K562 (cell line): Measurements from ENCODE around the gene SND1. TPM values are rescaled to one million over a fixed set of nuclear protein-coding genes. Genes with fewer than 3 reads are reported as not detected.

Source experiments
- ATAC-seq: fragments of 200-7000 bp; cut with Tn5 transposase; 3 replicates; pipeline ENCODE4 v1.9.1; 2020; ENCODE audit warnings: moderate library complexity
- BruUV-seq: library from RNA; stranded (reverse); fragments of 400-500 nt; replicated peaks from 2 replicates; lab custom pipeline; 2021; lab: Mats Ljungman, UMichigan
- CTCF ChIA-PET: fragments of 300-600 bp; formaldehyde crosslinking; extraction: SDS; loops from one replicate; lab custom pipeline; 2021; ENCODE audit warnings: low intra/inter-chr PET ratio; lab: Yijun Ruan, JAX
- POLR2A ChIA-PET: fragments of 300-600, 350-650 bp; sonication (Branson Sonifier 250); formaldehyde crosslinking; extraction: SDS; loops from one replicate; lab custom pipeline; 2021; ENCODE audit warnings: antibody characterized with exemption, inconsistent platforms; lab: Yijun Ruan, JAX
- DNase-seq, 4 experiments: peaks; one replicate each; pipeline versions ENCODE4 v3.0.0 to v3.0.0-alpha.2; 2011 to 2018; ENCODE audit warnings: low spot score in 3 of 4, mixed read lengths in 3 of 4; ENCODE audit errors: extremely low read depth in 1 of 4
- FAIRE-seq: peaks from 2 replicates; lab custom pipeline; 2011; peaks lifted over from hg19 to GRCh38; lab: Jason Lieb, UNC
- H2AFZ ChIP-seq: 2 replicates; pipeline ENCODE4 v1.6.0; 2011; ENCODE audit warnings: low read depth, low read length, control low read depth, inconsistent platforms
- H3K27ac ChIP-seq: fragments of 200-600 bp; 3 replicates; pipeline ENCODE4 v1.8.0; 2011; ENCODE audit warnings: low read depth, mild to moderate bottlenecking, control low read depth, inconsistent platforms, low read length, moderate library complexity, mixed read lengths; ENCODE audit errors: extremely low read depth
- H3K27me3 ChIP-seq, 2 experiments: fragments of 300-600 bp in 1 of 2; 2 replicates in 1 of 2; 3 replicates in 1 of 2; pipeline versions ENCODE4 v1.6.0 to v1.8.0; 2011; ENCODE audit warnings: inconsistent platforms in 2 of 2, low read length in 2 of 2, mild to moderate bottlenecking in 1 of 2, mixed read lengths in 1 of 2, moderate library complexity in 1 of 2; ENCODE audit not compliant: control insufficient read depth in 2 of 2, insufficient read depth in 2 of 2
- H3K36me3 ChIP-seq: fragments of 300-600 bp; 3 replicates; pipeline ENCODE4 v1.8.0; 2011; ENCODE audit warnings: mild to moderate bottlenecking, low read length, inconsistent platforms; ENCODE audit not compliant: control insufficient read depth, insufficient read depth
- H3K4me1 ChIP-seq, 2 experiments: fragments of 200-600 bp in 1 of 2; replicated peaks in 1 of 2; 2 replicates in 1 of 2; 3 replicates in 1 of 2; pipeline versions ENCODE4 v1.5.1 to v1.8.0; 2011; ENCODE audit warnings: inconsistent platforms in 2 of 2, low read length in 2 of 2, mild to moderate bottlenecking in 1 of 2, mixed read lengths in 1 of 2, moderate library complexity in 1 of 2; ENCODE audit not compliant: control insufficient read depth in 2 of 2, insufficient read depth in 2 of 2
- H3K4me2 ChIP-seq: 2 replicates; pipeline ENCODE4 v1.6.1; 2011; ENCODE audit warnings: low read length, control low read depth, inconsistent platforms, mixed read lengths; ENCODE audit not compliant: insufficient read depth
- H3K4me3 ChIP-seq: fragments of 200-600 bp; sonication (generic), shearing (Covaris generic); 2 replicates; pipeline ENCODE4 v1.5.1; 2016; ENCODE audit warnings: control low read depth, inconsistent platforms
- H3K79me2 ChIP-seq: fragments of 200-600 bp; 3 replicates; pipeline ENCODE4 v1.8.0; 2011; ENCODE audit warnings: low read length, inconsistent platforms; ENCODE audit not compliant: control insufficient read depth, insufficient read depth
- H3K9ac ChIP-seq, 2 experiments: 2 replicates each; pipeline versions ENCODE4 v1.6.0 to v1.6.1; 2011; ENCODE audit warnings: low read depth in 2 of 2, low read length in 2 of 2, control low read depth in 1 of 2, inconsistent platforms in 1 of 2, mild to moderate bottlenecking in 1 of 2, mixed read lengths in 1 of 2; ENCODE audit not compliant: insufficient read depth in 1 of 2
- H3K9me1 ChIP-seq: one replicate; pipeline ENCODE4 v1.6.0; 2011; ENCODE audit warnings: inconsistent platforms, mild to moderate bottlenecking, low read length, moderate library complexity; ENCODE audit not compliant: control insufficient read depth, insufficient read depth
- H3K9me3 ChIP-seq: replicated peaks from 2 replicates; pipeline ENCODE4 v1.5.1; 2011; ENCODE audit warnings: low read depth, low read length, inconsistent platforms; ENCODE audit not compliant: control insufficient read depth, insufficient read depth
- H4K20me1 ChIP-seq: replicated peaks from 2 replicates; pipeline ENCODE4 v1.6.1; 2011; ENCODE audit warnings: low read length, inconsistent platforms, mixed read lengths; ENCODE audit not compliant: control insufficient read depth, insufficient read depth
- CEBPB ChIP-seq: fragments of 450-650 bp; IDR thresholded peaks from 2 replicates; pipeline ENCODE4 v1.6.1; 2016; ENCODE audit warnings: missing genetic modification characterization, missing compliant biosample characterization
- KDM1A ChIP-seq, 2 experiments: fragments of 450-650 bp; IDR thresholded peaks; 2 replicates each; pipeline ENCODE4 v1.6.1; 2016; ENCODE audit warnings: mild to moderate bottlenecking in 2 of 2
- MEIS2 ChIP-seq: fragments of 450-650 bp; IDR thresholded peaks from 2 replicates; pipeline ENCODE4 v1.6.1; 2014; ENCODE audit warnings: mild to moderate bottlenecking; ENCODE audit not compliant: partially characterized antibody
- NFIC ChIP-seq: fragments of 450-650 bp; IDR thresholded peaks from 2 replicates; pipeline ENCODE4 v1.6.1; 2017; ENCODE audit warnings: mild to moderate bottlenecking, inconsistent platforms
- SRSF7 ChIP-seq: fragments of 200-400 bp; formaldehyde crosslinking; optimal IDR thresholded peaks from 2 replicates; pipeline ENCODE3; 2017; ENCODE audit warnings: mild to moderate bottlenecking, low read depth, low read length
- WGBS: fragments of 100-300 bp; shearing (Covaris generic); methylation state at CpG from one replicate; pipeline ENCODE4 v1.1.6; 2016; ENCODE audit warnings: low coverage, mixed read lengths; ENCODE audit not compliant: insufficient coverage; ENCODE audit errors: missing lambda C conversion rate; 5-methylcytosine and 5-hydroxymethylcytosine counted together
- in situ Hi-C: fragments of 300-500 bp; cut with MboI; formaldehyde crosslinking; loops from 4 replicates; pipeline ENCODE4 v1.15.0; 2018; ENCODE audit warnings: inconsistent platforms, mixed read lengths
- intact Hi-C: fragments of 100-400 bp; cut with micrococcal nuclease; formaldehyde crosslinking; loops from 2 replicates; pipeline ENCODE4 v1.14.2; 2022
- polyA plus RNA-seq, 8 experiments: library from polyadenylated mRNA; depleted of rRNA in 4 of 8; stranded (reverse) in 5 of 8; unstranded in 3 of 8; fragments of >200 nt; fragmentation: Nextera tagmentation in 2 of 8; fragmentation: Illumina TruSeq in 1 of 8; extraction: Ambion mirVana in 2 of 8; extraction: Trizol in 1 of 8; gene quantifications; 2 replicates each; pipeline versions ENCODE4 v1.2.1 to v1.2.3, GENCODE V29; 2011 to 2014; ENCODE audit warnings: inconsistent platforms in 1 of 8, missing spikeins in 1 of 8
- total RNA-seq, 7 experiments: library from RNA; depleted of rRNA in 6 of 7; stranded (reverse); fragments of >200 nt in 6 of 7; fragmentation: Illumina TruSeq in 2 of 7; extraction: Trizol in 2 of 7; gene quantifications; 2 replicates each; pipeline versions ENCODE4 v1.2.1 to v1.2.3, GENCODE V29; 2011 to 2021; ENCODE audit warnings: low replicate concordance in 1 of 7
- TF ChIP-seq, protein P1 (sequence below), 2 experiments: IDR thresholded peaks in 1 of 2; conservative IDR thresholded peaks in 1 of 2; 2 replicates each; pipeline ENCODE4 v1.6.1; 2016; ENCODE audit warnings: low read depth in 2 of 2, mild to moderate bottlenecking in 1 of 2, missing compliant biosample characterization in 1 of 2, missing genetic modification characterization in 1 of 2, moderate library complexity in 1 of 2

Gene SND1
- total and polyA plus RNA-seq, 9 of the 15 experiments (the other 6 are each of a cell fraction or from before 2014, with no cell fraction given) = 46.5 to 307 (median 191) TPM

DNA sequence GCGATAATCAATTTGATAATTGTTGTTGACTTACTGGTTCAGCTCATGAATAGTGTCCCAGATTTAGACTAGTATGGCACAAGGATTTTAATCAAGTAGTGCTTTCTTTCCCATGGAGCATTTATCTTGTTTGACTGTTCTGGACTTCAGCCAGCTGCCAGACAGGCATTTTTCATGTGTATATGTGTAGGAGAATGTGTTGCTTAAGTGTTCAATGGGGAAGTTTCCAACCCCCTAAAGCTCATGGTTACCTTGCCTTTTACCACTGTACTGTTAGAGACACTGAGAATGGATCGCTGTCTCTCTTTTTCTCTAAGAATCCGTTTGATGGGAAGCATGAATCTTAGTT is 275.3 kb downstream of the SND1 start:
- ChIA-PET POLR2A (interaction anchor here (1.6 to 1.9 kb wide), 2 partner anchors 16 to 21 kb away, joined by 4 to 5 read pairs; no protein-coding TSS in a partner anchor), CTCF (no interaction called here)
- Histone ChIP-seq H3K4me1 (no peaks in the 10 kb centered on the region; a peak in 1 of 5 replicates), H3K27ac (no peak overlapping the region), H3K4me3 (no peak overlapping the region), H3K27me3 (no peaks in the 10 kb centered on the region), H3K9ac (no peak overlapping the region), H3K9me3 (no peaks in the 10 kb centered on the region), H3K4me2 (no peak overlapping the region), H2AFZ (no peak overlapping the region), H3K79me2 (peaks cover 10% of the 10 kb centered on the region; the same call in 2 of the 3 replicates)
- BruUV-seq = no TSS peak
- no peak for FAIRE-seq
- in situ Hi-C loops (no loop called here), intact Hi-C loops (loop anchor here (10.0 kb wide), 1 partner anchor 223 kb away; no protein-coding TSS in a partner anchor)
- WGBS = 81% methylated on average over 3 of the region's 3 CpGs
- TF ChIP-seq NFIC (peak; percentile 77), KDM1A (IDR thresholded peaks at IDR 0.05) (no peak), CEBPB (tag) (peak; percentile 31; the same call in 1 of the 2 replicates), SRSF7 (no peak), MEIS2 (peak; percentile 92)
- TF ChIP-seq, protein P1, sequence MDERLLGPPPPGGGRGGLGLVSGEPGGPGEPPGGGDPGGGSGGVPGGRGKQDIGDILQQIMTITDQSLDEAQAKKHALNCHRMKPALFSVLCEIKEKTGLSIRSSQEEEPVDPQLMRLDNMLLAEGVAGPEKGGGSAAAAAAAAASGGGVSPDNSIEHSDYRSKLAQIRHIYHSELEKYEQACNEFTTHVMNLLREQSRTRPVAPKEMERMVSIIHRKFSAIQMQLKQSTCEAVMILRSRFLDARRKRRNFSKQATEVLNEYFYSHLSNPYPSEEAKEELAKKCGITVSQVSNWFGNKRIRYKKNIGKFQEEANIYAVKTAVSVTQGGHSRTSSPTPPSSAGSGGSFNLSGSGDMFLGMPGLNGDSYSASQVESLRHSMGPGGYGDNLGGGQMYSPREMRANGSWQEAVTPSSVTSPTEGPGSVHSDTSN (CRISPR knock-in tag; IDR thresholded peaks at IDR 0.05; ENCODE audit: low read depth) = no peak
- TF ChIP-seq, protein P1 (tag; conservative IDR thresholded peaks at IDR 0.05; ENCODE audit: low read depth) = peak; percentile 97
- TF ChIP-seq, all 486 proteins: peak for 4
- DNase-seq (peak in 1 of 4 experiments; percentile 27), ATAC-seq (no peak; the same call in 2 of the 3 replicates)
- Histone ChIP-seq H4K20me1 (no peaks in the 10 kb centered on the region), H3K9me1 (peaks cover 5% of the 10 kb centered on the region), H3K36me3 (peaks cover 40% of the 10 kb centered on the region)
